Body of pancreas (tissue), 4 donors: ENCODE data around the gene VSIG2.

Experiments
- CTCF ChIP-seq, 7 experiments: fragments of 450-650 bp in 4 of 7; fragments of 200-600 bp in 3 of 7; sonication (generic) in 3 of 7; IDR thresholded peaks; one replicate each; pipeline ENCODE4 v1.5.1; 2016 to 2019; ENCODE audit warnings: antibody characterized with exemption in 7 of 7
- POLR2A ChIP-seq, 3 donors: fragments of 450-650 bp; IDR thresholded peaks; one replicate each; pipeline ENCODE4 v1.6.1; 2016; ENCODE audit warnings: antibody characterized with exemption in 3 of 3, mild to moderate bottlenecking in 2 of 3

- TF ChIP-seq CTCF (IDR thresholded peaks at IDR 0.05) (no peak), POLR2A (IDR thresholded peaks at IDR 0.05) (no peak)
These were observed 689 bp downstream of the VSIG2 start for GRCh38 chr11:124751391-124751740.
